NCI-H2227 treated with DMSO at 0.1 percent for 48 hours (cell line): ENCODE measurements around the gene MX1.

Source experiments
- DNase-seq: peaks from one replicate; lab custom pipeline; 2025; lab: John Stamatoyannopoulos, UW

MX1 gene

DNA sequence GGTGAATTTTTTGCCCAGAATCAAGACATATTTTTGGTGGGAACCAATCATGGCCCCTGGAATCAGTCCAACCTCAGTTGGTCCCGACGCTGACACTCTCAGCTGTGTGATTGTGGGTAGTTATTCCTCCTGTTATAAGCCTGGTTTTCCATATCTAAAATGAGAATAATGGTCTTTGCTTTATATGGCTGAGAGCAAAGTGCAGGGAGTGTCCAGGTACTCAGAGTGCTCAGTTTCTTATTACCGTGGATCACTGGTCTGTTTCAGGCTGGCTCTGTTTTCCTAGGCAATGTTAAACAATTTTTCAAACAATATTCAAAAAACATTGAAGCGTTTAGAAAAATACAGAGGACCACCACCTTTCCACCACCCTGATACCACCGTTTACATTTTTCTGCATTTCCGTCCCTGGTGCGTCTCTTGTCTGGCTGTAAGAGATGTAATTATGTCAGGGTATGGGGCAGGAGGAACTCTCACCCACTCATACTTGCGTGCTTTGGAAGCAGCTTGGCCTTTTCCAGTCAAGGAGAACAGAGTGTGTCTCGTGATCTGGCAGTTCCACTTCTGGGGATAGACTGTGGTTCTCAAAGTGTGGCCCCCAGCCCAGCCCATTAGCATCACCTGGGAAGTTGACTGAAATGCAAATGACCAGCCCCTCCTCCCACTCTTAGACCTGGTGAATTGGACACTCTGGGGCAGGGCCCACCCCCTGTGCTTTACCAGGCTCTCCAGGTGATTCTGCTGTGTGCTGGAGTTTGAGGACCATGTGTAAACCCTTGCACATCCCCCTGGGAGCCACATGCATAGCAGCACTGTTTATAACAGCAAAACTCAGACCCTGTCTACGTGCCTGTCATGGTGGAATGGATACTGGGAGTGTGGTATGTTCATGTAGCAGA, 6.8 kb downstream of the MX1 start:
- DNase-seq: no peak

DNA sequence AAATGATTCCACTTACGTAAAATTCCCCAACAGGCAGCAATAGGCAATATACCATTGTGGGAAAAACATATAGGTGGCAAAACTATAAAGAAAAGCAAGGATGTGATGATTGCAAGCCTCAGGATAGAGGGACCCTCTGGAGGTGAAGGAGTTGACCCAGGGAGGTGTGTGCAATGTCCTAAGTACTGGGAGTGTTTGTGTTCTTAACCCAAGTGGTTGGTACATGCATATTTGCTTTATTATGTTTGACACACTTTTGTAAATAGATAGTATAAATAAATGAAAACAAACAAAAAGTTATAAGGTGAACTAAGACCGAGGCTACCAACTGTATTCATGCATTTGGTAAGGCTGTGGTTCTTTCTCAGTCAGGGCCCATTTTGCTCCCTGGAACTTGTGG, 7.5 kb downstream of the MX1 start:
- no peak for DNase-seq

DNA sequence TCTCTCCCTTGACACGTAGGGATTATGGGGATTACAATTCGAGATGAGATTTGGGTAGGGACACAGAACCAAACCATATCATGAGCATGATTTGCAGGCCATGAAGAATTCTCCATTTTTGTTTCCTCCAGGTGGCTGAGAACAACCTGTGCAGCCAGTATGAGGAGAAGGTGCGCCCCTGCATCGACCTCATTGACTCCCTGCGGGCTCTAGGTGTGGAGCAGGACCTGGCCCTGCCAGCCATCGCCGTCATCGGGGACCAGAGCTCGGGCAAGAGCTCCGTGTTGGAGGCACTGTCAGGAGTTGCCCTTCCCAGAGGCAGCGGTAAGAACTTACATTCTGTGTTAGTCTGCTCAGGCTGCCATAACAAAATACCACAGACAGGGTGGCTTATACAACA, 9.7 kb downstream of the MX1 start:
- no peak for DNase-seq

DNA sequence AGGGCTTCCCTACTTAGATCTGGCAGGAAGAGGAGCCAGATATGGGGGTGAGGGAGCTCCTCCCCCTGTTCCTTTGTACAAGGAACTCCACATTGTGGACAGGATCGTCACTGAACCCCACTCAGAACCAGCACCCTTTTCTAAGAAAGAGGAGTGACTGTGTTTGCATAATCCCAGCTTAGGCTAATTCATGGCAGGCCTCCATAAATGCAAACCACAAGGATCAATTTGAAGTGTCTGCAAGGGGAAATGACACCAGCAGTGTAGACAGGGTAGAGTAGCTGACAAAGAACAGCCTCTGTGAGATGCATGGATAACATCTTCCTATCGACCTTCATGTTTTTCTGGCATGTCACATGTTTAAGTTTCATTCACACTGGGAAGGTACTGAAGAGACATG, 11.7 kb downstream of the MX1 start:
- DNase-seq: no peak

DNA sequence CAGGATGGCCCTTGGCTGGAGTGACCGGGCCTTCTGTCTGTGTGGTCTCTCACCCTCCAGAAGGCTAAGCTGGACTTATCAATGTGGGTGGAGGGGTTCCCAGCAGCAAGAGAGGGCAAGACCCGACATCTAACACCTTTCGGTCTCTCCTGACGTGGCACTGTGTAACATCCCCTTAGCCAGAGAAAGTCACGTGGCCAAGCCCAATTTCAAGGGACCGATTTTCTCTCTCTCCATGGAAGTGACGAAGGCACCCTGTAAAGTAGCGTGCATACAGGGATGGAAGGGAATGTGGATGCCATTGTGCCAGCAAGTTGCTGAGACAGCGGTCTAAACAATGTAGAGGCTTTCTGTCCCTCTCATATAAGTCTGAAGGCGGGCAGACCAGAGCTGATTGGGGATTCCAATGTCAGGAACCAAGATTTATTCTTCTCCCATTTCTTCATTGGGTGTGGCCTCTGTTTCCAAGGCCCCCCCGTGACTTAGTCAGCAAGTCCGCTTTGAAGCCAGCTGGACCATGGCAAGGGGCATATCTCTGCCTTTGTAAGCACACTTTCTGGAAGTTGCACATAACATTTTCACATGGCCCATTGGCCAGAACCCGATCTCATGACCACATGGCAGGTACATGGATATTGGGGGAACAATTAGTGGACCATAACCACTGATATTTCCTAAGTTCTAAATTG, 12.5 kb downstream of the MX1 start:
- no peak for DNase-seq

DNA sequence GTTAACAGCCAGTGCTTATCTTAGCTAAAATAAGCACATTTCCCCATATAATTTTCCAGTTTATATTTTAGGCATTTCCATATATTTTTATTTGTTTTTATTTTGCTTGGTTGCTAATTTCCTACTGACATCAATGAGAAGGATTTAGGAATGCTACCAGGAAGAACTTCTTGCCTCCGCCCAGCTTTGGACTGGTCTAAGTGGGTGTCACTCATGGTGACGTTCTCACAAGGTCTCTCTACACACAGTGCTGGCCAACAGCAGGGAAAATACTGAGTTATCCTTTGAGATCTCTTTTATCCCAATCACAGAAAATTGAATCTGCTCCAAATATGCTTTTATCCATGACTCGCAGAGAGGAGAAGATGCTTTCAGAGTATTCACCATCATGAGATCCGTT, 13.2 kb downstream of the MX1 start:
- no peak for DNase-seq

DNA sequence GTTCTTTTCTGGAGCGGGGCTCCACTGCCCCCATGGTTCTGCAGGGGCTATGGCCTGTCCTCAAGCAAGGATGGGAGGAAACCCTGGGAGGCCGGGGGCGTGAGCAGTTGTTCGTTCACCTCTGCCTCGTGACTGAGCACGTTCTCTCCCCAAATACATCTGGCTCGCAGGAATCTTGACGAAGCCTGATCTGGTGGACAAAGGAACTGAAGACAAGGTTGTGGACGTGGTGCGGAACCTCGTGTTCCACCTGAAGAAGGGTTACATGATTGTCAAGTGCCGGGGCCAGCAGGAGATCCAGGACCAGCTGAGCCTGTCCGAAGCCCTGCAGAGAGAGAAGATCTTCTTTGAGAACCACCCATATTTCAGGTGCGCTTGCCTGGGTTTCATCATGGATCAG, 15.5 kb downstream of the MX1 start:
- no peak for DNase-seq

DNA sequence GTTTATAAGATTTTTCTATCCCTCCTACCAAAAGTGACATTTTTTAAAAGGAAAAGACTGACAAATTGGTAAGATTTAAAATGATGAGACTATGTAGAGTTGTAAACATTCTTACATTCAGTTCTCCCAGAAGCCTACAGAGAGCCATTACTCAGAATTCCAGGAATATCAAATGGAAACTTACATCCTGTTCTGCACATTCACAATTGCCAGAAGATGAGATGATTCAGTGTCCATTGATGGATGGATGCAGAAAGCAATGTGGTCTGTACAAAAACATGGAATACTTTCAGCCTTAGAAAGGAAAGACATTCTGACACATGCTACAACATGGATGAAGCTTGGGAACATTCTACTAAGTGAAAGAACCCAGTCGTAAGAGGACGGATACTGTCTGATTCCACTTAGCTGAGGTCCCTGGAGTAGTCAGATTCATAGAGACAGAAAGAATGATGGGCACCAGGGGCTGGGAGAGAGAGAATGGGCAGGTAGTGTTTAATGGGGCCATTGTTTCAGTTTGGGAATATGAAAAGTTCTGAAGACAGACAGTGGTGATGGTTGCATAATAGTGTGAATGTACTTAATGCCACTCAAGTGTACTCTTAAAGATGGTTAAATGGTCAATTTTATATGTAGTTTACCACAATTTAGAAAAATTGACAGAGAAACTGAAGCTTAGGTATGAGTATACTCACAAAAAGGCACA, 16.6 kb downstream of the MX1 start:
- DNase-seq: no peak

DNA sequence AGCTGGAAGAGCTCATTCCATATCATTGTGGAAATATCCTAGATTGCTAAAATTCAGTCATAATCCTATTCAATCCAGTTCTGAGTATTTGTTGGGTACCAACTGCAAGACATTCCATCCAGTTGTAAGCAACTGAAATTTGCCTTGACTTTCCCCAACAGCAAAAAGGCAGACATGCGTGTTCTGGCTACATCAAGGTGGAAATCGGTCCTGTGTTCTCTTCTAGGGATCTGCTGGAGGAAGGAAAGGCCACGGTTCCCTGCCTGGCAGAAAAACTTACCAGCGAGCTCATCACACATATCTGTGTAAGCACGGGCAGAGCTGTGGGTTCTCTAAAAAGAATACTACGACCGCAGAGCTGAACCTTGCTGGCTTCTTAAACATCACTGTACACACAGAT, 17.5 kb downstream of the MX1 start:
- no peak for DNase-seq

DNA sequence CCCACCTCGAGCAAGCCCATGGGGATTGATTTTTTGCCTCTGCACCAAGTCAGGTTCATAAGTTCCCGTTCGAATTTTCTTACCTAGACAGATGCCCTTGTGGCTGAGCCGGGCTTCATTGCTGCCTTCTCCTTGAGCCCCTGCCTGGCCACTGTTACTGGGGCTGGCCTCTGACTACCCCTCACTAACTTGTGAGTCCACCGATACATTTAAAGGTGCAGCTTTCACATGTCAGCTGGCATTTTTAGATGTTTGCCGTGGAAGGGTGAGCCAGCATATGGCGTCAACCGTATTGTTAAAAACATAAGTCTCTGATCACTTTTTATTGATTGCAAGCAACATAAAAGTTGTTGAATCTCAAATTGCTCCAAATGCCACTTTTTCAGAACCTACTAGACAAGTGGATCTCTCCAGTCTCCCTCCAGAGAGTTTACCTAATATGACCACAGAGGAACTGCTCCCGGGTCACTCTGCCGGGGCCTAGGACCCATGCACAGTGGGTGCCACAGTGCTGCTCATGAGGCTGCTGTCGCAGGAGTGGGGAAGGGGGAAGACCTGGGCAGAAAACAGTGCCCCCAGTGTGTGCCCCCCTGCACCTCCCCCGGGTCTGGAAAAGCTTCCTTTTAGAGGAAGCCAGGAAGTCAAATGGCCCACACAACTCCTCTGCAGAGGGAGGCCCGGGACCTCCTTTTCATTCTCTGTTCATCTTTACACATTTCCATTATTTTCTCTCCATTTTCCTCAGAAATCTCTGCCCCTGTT, 18.8 kb downstream of the MX1 start:
- DNase-seq: no peak

DNA sequence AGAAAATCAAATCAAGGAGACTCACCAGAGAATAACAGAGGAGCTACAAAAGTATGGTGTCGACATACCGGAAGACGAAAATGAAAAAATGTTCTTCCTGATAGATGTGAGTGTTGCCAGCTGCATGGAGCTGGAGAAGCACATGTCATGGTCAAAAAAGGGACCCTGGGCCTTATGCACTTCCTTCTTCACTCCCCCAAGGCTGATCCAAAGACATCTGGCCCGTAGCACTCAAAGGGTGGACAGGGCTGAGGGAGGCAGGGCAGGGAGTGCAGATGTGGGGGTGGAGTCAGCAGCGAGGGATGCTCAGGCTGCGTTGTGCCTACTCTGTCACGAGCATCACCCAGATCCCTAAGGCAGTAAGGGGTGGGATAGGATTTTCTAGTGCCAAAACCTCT, 19.4 kb downstream of the MX1 start:
- DNase-seq: no peak

DNA sequence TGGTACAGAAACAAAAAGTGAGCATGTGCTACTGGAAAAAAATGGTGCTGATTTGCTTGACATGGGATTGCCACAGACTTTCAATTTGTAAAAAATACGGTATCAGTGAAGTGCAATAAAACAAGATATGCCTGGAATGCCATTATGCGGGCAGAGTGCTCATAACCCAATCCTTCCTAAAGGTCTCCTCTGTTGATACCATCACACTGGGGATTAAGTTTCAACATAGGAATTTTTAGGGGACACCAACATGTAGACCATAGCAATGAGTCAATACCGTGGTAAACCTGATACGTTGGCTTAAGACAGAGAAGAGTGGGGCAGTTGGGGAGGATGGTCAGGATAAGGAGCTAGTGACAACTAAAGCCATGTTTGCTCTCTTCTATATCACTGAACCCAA, 20.5 kb downstream of the MX1 start:
- no peak for DNase-seq

DNA sequence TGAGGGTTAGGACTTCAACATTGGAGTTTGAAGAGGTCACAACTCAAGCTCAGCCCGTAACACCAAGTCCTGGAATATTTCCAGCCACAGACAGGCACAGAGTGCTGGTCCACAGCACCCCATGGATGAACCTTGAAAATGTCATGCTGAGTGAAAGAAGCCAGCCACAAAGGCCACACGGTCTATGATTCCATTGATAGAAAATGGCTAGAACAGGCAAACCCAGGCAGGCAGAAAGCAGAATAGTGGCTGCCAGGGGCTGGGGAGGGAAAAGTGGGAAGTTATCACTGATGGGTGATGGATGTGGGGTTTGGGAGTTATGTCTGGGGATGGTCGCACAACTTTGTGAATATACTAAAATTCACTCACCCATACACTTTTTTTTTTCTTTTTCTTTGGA, 21.3 kb downstream of the MX1 start:
- no peak for DNase-seq

DNA sequence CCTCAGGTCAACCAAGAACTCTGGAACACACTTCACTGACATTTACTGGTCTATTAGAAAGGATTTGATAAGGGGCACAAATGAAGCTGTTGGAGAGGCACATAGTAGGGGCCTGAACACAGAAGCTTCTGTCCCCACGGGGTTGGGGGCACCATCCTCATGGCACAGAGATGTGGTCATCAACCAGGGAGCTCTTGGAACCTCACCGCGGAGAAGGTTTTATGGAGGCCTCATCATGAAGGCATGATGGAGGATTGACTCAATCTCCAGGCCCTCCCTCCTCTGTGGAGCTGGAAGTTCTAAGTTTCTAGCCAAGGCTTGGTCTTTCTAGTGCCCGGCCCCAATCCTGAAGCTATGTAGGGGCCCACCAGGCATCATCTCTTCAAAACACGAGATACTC, 23.6 kb downstream of the MX1 start:
- no peak for DNase-seq

DNA sequence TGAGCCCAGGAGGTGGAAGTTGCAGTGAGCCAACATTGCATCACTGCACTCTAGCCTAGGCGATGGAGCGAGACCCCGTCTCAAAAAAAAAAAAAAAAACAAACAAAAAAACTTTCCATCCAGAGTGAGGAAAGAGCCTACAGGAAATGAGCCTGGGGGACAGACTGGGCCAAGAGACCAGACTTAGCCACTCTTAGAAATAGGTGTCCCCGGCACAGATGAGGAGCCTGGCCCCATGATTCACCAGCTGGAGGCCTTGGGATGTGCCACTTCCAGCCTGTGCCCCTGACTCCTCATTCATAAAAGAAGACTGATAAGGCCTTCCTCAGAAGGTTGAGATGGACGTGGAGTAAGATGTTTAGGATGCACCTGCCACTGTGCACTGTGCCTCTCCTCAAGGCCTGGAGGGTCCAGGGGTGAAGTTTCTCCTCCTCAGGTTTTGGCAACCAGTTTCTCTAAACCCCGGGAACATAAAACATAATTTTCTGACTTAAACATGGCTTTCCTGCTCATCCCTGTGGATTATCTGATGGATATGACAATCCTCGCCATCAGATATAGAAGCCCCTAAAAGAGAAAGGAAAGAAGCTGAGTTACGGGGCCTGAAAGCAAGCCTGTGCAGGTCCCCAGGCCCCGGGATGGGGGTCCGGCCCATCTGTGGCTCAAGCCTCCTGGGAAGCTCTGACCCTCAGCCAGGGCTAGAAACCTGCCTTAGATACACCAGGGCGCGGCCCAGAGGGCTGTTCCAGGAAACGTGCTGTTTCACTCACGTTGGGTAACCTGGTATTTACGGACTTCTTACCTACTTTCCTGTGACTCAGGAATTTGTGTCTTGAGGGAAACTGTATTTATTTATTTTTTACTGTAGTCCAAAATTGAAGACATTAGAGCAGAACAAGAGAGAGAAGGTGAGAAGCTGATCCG, 26.0 kb downstream of the MX1 start:
- DNase-seq: no peak

DNA sequence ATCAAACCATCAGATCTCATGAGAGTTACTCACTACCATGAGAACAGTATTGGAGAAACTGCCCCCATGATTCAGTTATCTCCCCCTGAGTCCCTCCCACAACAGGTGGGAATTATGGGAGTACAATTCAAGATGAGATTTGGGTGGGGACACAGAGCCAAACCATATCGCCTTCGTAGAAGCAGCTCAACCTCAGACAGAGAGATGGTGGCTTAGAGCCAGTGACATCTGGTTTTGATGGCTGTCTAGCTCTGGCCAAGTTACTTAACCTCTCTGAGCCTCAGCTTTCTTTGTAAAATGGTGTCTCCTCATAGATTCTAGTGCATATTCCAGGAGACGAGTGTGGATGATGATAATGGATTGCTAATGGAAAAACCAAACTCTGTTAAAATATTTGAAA, 27.2 kb downstream of the MX1 start:
- no peak for DNase-seq

DNA sequence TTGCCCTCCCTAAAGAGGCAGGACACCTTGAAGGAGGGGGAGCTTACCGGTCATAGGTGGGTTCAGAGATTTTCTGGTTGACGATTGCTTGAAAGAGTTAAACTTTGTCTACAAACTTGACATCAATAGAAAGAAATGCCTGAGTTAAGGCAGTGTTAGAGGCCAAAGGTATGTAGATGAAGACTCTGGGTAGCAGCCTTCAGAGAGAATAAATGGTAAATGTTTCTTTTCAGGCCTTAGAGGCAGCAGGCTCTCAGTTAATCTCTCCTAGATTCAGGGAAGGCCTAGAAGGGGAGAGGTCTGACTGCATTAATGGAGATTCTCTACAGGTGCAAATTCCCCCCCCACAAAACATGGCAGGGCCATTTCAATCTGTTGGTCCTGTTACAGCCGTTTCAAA, 27.7 kb downstream of the MX1 start:
- DNase-seq: no peak

DNA sequence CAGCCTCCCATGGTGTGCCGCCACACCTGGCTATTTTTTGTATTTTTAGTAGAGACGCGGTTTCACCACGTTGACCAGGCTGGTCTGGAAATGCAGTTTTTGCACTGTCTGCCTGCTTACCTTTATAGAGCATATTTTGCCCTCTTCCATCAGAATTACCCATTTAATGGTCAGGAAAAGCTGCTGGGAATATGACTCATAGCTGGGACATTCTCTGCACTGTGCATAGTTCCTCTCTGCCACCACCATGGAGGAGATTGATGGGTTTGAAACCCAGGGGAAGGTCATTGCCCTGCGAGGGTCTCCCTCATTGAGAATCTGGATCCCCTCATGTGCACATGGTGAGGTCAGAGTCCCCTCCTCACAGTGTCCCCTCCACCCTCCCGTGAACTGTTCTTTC, 32.1 kb downstream of the MX1 start:
- DNase-seq: no peak

DNA sequence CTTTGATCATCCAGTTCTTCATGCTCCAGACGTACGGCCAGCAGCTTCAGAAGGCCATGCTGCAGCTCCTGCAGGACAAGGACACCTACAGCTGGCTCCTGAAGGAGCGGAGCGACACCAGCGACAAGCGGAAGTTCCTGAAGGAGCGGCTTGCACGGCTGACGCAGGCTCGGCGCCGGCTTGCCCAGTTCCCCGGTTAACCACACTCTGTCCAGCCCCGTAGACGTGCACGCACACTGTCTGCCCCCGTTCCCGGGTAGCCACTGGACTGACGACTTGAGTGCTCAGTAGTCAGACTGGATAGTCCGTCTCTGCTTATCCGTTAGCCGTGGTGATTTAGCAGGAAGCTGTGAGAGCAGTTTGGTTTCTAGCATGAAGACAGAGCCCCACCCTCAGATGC, 32.5 kb downstream of the MX1 start:
- DNase-seq: no peak

DNA sequence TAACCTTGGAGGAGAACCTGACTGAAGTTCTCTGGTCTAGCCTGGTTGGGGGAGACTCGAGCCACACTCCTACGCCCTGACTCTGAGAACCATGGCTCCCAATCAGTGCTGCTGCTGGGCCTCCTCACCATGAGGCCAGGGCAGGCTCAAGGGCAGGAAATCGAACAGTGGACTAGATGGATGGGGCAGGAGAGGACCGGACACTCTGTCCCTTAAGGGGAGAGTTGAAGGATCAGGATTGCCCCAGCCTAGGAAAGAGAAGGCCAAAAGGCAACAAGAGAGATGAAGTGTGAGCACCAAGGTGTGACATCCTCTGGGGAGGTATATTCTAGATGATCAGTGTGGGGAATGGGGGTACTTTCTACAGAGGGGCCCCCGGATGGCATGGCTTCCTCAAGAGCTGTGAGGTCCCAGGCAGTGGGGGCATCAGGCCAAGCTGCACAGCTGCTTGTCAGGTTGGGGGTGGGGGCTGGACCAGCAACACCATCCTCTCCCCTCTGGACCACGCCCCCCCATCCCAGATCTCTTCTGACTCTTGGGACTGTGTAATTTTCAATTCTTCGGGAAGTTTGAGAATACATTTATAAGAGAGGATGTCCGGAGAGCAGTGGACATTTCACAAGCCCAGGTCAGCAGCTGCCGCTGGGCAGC, 34.0 kb downstream of the MX1 start:
- DNase-seq: no peak
